Smooth muscle cell (in vitro differentiated cells): ENCODE measurements around the gene SPON1. TPM values are rescaled to one million over a fixed set of nuclear protein-coding genes. Genes with fewer than 3 reads are reported as not detected.
"Not testable (repeated sequence)": the region's sequence is repeated elsewhere in the genome, so short reads cannot be mapped to it uniquely, and the experiment has no call there.

ENCODE experiments used
- DNase-seq: peaks from one replicate; lab custom pipeline; 2025; ENCODE audit not compliant: unreplicated experiment; lab: John Stamatoyannopoulos, UW
- H2AFZ ChIP-seq: fragments of 200-600 bp; sonication (generic); 2 replicates; pipeline ENCODE4 v1.6.0; 2016; ENCODE audit warnings: antibody characterized with exemption, low read depth, mild to moderate bottlenecking
- H3F3A ChIP-seq: fragments of 200-600 bp; sonication (generic); 2 replicates; pipeline ENCODE4 v1.6.0; 2017; ENCODE audit warnings: antibody characterized with exemption, low read depth
- H3K27ac ChIP-seq: fragments of 200-600 bp; sonication (generic); 2 replicates; pipeline ENCODE4 v1.5.1; 2016; ENCODE audit warnings: low read depth, mild to moderate bottlenecking
- H3K27me3 ChIP-seq: fragments of 200-600 bp; sonication (generic); 2 replicates; pipeline ENCODE4 v1.6.1; 2016; ENCODE audit warnings: low read depth, mild to moderate bottlenecking
- H3K36me3 ChIP-seq: fragments of 200-600 bp; sonication (generic); 2 replicates; pipeline ENCODE4 v1.5.1; 2016; ENCODE audit warnings: low read depth
- H3K4me1 ChIP-seq: fragments of 200-600 bp; sonication (generic); 2 replicates; pipeline ENCODE4 v1.5.1; 2016; ENCODE audit warnings: low read depth
- H3K4me2 ChIP-seq: fragments of 200-600 bp; sonication (generic); 2 replicates; pipeline ENCODE4 v1.6.0; 2016; ENCODE audit warnings: mild to moderate bottlenecking
- H3K4me3 ChIP-seq: fragments of 200-600 bp; sonication (generic); 2 replicates; pipeline ENCODE4 v1.5.1; 2016; ENCODE audit warnings: mild to moderate bottlenecking
- H3K79me2 ChIP-seq: fragments of 200-600 bp; sonication (generic); 2 replicates; pipeline ENCODE4 v1.6.0; 2016; ENCODE audit warnings: low read depth, mild to moderate bottlenecking
- H3K9ac ChIP-seq: fragments of 200-600 bp; sonication (generic); 2 replicates; pipeline ENCODE4 v1.6.0; 2016; ENCODE audit warnings: low read depth
- H3K9me3 ChIP-seq: fragments of 200-600 bp; sonication (generic); replicated peaks from 2 replicates; pipeline ENCODE4 v1.5.1; 2016; ENCODE audit warnings: low read depth
- H4K20me1 ChIP-seq: fragments of 200-600 bp; sonication (generic); 2 replicates; pipeline ENCODE4 v1.6.0; 2016; ENCODE audit warnings: low read depth
- CTCF ChIP-seq: fragments of 200-600 bp; sonication (generic); IDR thresholded peaks from 2 replicates; pipeline ENCODE4 v1.5.1; 2017; ENCODE audit warnings: borderline replicate concordance, mild to moderate bottlenecking, antibody characterized with exemption; ENCODE audit not compliant: insufficient read depth, poor library complexity, severe bottlenecking
- WGBS: methylation state at CpG from one replicate; pipeline ENCODE4 v1.1.7; 2016; ENCODE audit warnings: low lambda C conversion rate; 5-methylcytosine and 5-hydroxymethylcytosine counted together
- polyA plus RNA-seq: library from polyadenylated mRNA; unstranded; fragments of >200 nt; fragmentation: Nextera tagmentation; extraction: Ambion mirVana; gene quantifications from 2 replicates; pipeline ENCODE4 v1.2.1, GENCODE V29; 2016
- total RNA-seq: library from RNA; depleted of rRNA; stranded (reverse); fragments of >200 nt; gene quantifications from 2 replicates; pipeline ENCODE4 v1.2.3, GENCODE V29; 2014

The SPON1 gene
- total and polyA plus RNA-seq, 2 experiments from 2014 or later, result 38.0 to 40.6 TPM

- 70% methylated on average over 2 of the region's 2 CpGs for WGBS
- Histone ChIP-seq H3F3A (no peaks in the 10 kb centered on the region), H3K9me3 (peaks cover 3% of the 10 kb centered on the region), H3K9ac (no peak overlapping the region), H3K4me3 (no peak overlapping the region), H3K4me2 (no peak overlapping the region), H3K27me3 (no peaks in the 10 kb centered on the region), H3K4me1 (no peaks in the 10 kb centered on the region), H3K27ac (no peak overlapping the region), H3K36me3 (no peaks in the 10 kb centered on the region), H2AFZ (no peak overlapping the region), H3K79me2 (no peaks in the 10 kb centered on the region), H4K20me1 (no peaks in the 10 kb centered on the region)
- no peak for DNase-seq
- TF ChIP-seq CTCF, result no peak
Measured at GRCh38 chr11:14163576-14163975, 201.1 kb downstream of the SPON1 start.

GRCh38 chr11:14173679-14174078, 211.2 kb downstream of the SPON1 start:
- H3K4me3 ChIP-seq, H3K27ac ChIP-seq, H3K36me3 ChIP-seq, H3K9ac ChIP-seq, H4K20me1 ChIP-seq, H3K4me2 ChIP-seq, DNase-seq, H2AFZ ChIP-seq, H3K4me1 ChIP-seq, H3F3A ChIP-seq, H3K79me2 ChIP-seq, H3K9me3 ChIP-seq, H3K27me3 ChIP-seq: not testable (repeated sequence)
- 92% methylated on average over 7 of the region's 7 CpGs for WGBS

- DNase-seq, result no peak
- no peak overlapping the region for H3K4me3 ChIP-seq
- no peak overlapping the region for H3K27ac ChIP-seq
- H3K9ac ChIP-seq, result no peak overlapping the region
- H3K27me3 ChIP-seq, result no peaks in the 10 kb centered on the region
- no peak overlapping the region for H3K4me2 ChIP-seq
- no peaks in the 10 kb centered on the region for H3K9me3 ChIP-seq
- no peaks in the 10 kb centered on the region for H3K4me1 ChIP-seq
- no peaks in the 10 kb centered on the region for H4K20me1 ChIP-seq
- H3K79me2 ChIP-seq, result no peaks in the 10 kb centered on the region
- H3K36me3 ChIP-seq, result no peaks in the 10 kb centered on the region
- no peak overlapping the region for H2AFZ ChIP-seq
- no peaks in the 10 kb centered on the region for H3F3A ChIP-seq
- TF ChIP-seq CTCF, result no peak
- 48% methylated on average over 4 of the region's 4 CpGs for WGBS
Measured at GRCh38 chr11:14179116-14179820, 216.7 kb downstream of the SPON1 start.

GRCh38 chr11:14181121-14181520, 218.6 kb downstream of the SPON1 start:
- no peak overlapping the region for H3K4me3 ChIP-seq
- no peak for TF ChIP-seq CTCF
- H3K4me2 ChIP-seq, result no peak overlapping the region
- H3K79me2 ChIP-seq, result no peaks in the 10 kb centered on the region
- H3K4me1 ChIP-seq, result no peaks in the 10 kb centered on the region
- H3K9ac ChIP-seq, result no peak overlapping the region
- no peaks in the 10 kb centered on the region for H3F3A ChIP-seq
- no peaks in the 10 kb centered on the region for H3K36me3 ChIP-seq
- H3K9me3 ChIP-seq, result no peaks in the 10 kb centered on the region
- H3K27me3 ChIP-seq, result no peaks in the 10 kb centered on the region
- H4K20me1 ChIP-seq, result no peaks in the 10 kb centered on the region
- no peak for DNase-seq
- no peak overlapping the region for H3K27ac ChIP-seq
- no peak overlapping the region for H2AFZ ChIP-seq
